ENCODE measurements around the gene NTN5.
"Not testable (repeated sequence)": the region's sequence is repeated elsewhere in the genome, so short reads cannot be mapped to it uniquely, and the experiment has no call there.

The NTN5 gene, protein sequence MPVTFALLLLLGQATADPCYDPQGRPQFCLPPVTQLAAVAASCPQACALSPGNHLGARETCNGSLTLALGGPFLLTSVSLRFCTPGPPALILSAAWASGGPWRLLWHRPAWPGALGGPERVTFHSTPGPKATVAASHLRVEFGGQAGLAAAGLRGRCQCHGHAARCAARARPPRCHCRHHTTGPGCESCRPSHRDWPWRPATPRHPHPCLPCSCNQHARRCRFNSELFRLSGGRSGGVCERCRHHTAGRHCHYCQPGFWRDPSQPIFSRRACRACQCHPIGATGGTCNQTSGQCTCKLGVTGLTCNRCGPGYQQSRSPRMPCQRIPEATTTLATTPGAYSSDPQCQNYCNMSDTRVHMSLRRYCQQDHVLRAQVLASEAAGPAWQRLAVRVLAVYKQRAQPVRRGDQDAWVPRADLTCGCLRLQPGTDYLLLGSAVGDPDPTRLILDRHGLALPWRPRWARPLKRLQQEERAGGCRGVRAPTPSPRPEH

DNA sequence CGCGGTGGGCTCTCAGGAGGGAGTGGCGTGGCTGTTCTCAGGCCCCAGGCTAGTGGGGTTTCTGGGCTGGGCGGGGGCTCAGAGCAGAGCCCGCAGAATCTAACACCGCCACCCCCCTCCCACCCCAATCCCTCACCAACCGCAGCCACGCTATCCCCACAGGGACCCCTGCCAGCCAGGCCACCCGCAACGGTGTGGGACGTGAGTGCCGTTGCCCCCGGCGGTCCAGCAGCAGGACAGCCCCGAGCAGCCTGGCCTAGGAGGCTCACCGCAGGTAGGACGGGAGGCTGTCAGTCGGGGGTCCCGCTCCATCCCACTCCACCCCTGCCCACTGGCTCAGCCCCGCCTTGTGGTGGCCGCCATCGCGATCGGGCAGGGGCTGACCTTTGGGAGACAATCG, at the start of gene NTN5:
Gene NTN5 (minus strand): TSS at position 24 of the 400 bp plus-strand sequence. CDS start 2,031 bp downstream, outside the sequence.
- Histone ChIP-seq H3K36me3 (ENCODE audit: insufficient read depth, low read length) (no peaks in the 10 kb centered on the region), H3K27me3 (ENCODE audit: insufficient read depth, low read length) (no peaks in the 10 kb centered on the region), H3K4me1 (ENCODE audit: control insufficient read depth, insufficient read depth, low read length, unreplicated experiment) (peaks cover 4% of the 10 kb centered on the region), H2AFZ (ENCODE audit: low read length, unreplicated experiment) (no peak within 1 kb of the TSS), H3K4me3 (ENCODE audit: low read depth, low read length) (no peak within 1 kb of the TSS), H3K27ac (ENCODE audit: low read depth, low read length) (no peak within 1 kb of the TSS), H3K79me2 (ENCODE audit: control insufficient read depth, insufficient read depth, low read length, unreplicated experiment) (no peaks in the 10 kb centered on the region)

DNA sequence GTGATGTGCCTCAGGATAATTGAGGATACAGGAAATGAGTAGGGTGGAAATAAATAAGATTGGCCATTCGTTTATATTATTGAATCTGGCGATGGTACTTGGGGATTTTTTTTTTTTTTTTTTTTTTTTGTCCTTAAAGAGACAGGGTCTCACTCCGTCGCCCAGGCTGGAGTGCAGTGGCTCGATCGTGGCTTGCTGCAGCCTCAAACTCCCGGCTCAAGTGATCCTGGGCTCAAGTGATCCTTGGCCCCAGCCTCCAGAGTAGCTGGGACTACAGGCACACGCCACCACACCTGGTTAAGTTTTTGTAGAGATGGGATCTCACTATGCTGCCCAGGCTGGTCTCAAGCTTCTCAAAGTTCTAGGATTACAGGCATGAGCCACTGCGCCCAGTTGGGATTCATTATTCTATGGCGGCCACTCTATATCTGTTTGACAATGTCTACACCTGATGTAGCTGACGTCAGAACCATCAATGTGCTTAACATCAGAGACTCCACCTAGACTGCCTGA, 49.4 kb upstream of the NTN5 start:
- Histone ChIP-seq H3K27me3 (ENCODE audit: insufficient read depth, low read length) (no peaks in the 10 kb centered on the region), H3K4me3 (ENCODE audit: low read depth, low read length) (no peak overlapping the region), H3K36me3 (ENCODE audit: insufficient read depth, low read length) (peaks cover 5% of the 10 kb centered on the region; the same call in 1 of the 2 replicates), H3K79me2 (ENCODE audit: control insufficient read depth, insufficient read depth, low read length, unreplicated experiment) (no peaks in the 10 kb centered on the region), H3K27ac (ENCODE audit: low read depth, low read length) (no peak overlapping the region), H2AFZ (ENCODE audit: low read length, unreplicated experiment) (no peak overlapping the region), H3K4me1 (ENCODE audit: control insufficient read depth, insufficient read depth, low read length, unreplicated experiment) (peaks cover 11% of the 10 kb centered on the region)

DNA sequence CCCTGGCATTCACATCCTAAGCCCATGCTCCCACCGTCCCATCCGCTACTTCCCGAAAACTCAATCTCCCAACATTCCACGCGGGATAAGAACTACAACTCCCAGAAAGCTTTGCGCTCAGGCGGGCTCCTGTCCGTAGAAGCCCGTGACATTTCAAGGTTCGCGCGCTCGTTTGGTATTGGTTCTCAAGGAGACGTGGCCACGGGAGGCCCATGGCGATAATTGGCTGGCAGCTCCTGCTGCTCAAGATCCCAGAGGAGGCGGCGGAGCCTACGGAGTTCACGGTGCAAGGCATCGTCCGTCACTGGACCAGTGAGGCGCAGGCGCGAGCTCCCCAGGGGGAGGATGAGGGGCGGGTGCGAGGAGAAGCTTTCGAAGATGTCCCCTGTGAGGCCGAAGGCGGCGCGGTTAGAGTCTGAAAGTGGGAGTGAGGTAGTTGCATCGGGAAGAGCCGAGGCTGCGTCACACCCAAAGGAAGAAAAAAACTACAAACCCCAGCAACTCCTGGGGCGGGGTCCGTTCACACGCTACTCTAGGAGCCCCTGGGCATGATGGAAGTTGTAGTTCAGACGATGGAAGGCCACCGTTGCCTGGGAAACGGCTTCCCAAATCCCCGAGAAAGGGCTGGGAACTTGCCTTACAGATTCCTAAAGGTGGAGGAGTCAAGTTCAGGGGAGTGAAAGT, 47.9 kb upstream of the NTN5 start:
- peaks cover 18% of the 10 kb centered on the region for H3K4me1 ChIP-seq (ENCODE audit: control insufficient read depth, insufficient read depth, low read length, unreplicated experiment)
- H3K36me3 ChIP-seq (ENCODE audit: insufficient read depth, low read length) = no peaks in the 10 kb centered on the region
- no peak overlapping the region for H2AFZ ChIP-seq (ENCODE audit: low read length, unreplicated experiment)
- no peaks in the 10 kb centered on the region for H3K27me3 ChIP-seq (ENCODE audit: insufficient read depth, low read length)
- no peaks in the 10 kb centered on the region for H3K79me2 ChIP-seq (ENCODE audit: control insufficient read depth, insufficient read depth, low read length, unreplicated experiment)
- H3K27ac ChIP-seq (ENCODE audit: low read depth, low read length) = peak overlapping the region; percentile 68
- H3K4me3 ChIP-seq (ENCODE audit: low read depth, low read length) = peak overlapping the region; percentile 73

DNA sequence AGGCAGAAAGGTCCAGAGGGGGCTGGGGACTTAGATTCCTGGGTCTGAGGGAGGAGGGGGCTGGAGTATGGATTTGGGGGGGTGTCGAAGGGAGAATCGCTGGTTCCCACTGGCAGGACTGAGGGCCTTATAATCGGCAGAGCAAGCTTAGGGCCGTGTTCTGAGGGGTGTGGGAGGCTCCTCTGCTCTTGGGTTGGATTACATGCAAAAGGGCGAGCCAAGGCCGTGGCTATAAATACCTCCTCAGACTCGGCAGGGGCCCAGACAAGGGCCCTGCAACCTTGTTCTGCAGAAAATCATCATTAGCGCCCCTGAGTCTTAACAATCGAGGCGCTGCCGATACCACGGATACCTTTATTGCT, 47.4 kb upstream of the NTN5 start:
- H3K4me1 ChIP-seq (ENCODE audit: control insufficient read depth, insufficient read depth, low read length, unreplicated experiment) = peaks cover 16% of the 10 kb centered on the region
- no peak overlapping the region for H3K27ac ChIP-seq (ENCODE audit: low read depth, low read length)
- H3K36me3 ChIP-seq (ENCODE audit: insufficient read depth, low read length) = no peaks in the 10 kb centered on the region
- no peaks in the 10 kb centered on the region for H3K27me3 ChIP-seq (ENCODE audit: insufficient read depth, low read length)
- no peak overlapping the region for H2AFZ ChIP-seq (ENCODE audit: low read length, unreplicated experiment)
- no peak overlapping the region for H3K4me3 ChIP-seq (ENCODE audit: low read depth, low read length)
- H3K79me2 ChIP-seq (ENCODE audit: control insufficient read depth, insufficient read depth, low read length, unreplicated experiment) = no peaks in the 10 kb centered on the region

DNA sequence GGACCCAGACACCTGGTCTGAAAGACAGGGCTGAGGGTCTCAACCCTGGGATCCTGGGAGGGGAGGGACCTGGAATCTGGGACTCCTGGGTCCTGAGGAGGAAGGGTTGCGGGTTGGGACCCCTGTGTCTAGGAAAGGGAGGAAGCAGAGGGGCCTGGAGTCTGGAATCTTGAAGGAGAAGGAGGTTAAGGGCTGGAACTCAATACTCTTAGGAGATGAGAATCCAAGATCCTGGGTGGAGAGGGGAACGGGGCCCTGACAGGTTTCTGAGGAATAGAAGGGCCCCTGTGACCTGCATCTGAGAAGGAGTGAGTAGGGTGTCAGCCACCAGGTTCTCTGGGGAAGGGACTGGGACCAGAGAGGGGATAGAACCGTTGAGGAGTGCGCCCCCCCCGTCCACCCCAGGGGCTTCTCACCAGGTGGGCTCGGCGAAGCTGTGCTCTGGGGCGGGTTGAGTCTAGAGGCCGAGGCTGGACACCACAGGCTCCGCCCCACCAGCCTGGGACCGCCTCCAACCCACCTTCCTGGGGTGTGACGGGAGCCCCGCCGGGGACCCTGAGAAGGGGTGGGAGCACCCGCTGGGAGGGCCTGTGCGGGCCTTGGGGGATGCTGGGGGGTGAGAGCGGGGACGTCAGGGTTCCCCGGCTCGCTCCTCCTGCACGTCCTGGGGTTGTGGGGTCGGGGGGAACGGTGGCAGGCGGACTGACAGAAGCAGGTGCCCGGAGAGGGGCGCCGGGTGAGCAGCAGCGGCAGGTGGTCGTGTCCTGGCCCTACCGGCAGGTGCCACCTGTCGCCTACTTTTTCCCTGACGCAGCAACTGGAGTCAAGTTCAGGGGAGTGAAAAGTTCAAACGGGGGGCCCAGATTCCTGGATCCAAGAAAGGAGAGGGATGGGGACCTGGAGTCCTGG, 46.7 kb upstream of the NTN5 start, which contains the start of gene MAMSTR:
Gene MAMSTR (minus strand): TSS at position 463 of the 909 bp plus-strand sequence. CDS start 694 bp downstream, outside the sequence.
- Histone ChIP-seq H3K36me3 (ENCODE audit: insufficient read depth, low read length) (no peaks in the 10 kb centered on the region), H2AFZ (ENCODE audit: low read length, unreplicated experiment) (no peak within 1 kb of the TSS), H3K4me1 (ENCODE audit: control insufficient read depth, insufficient read depth, low read length, unreplicated experiment) (peaks cover 16% of the 10 kb centered on the region), H3K79me2 (ENCODE audit: control insufficient read depth, insufficient read depth, low read length, unreplicated experiment) (no peaks in the 10 kb centered on the region), H3K27ac (ENCODE audit: low read depth, low read length) (no peak within 1 kb of the TSS), H3K27me3 (ENCODE audit: insufficient read depth, low read length) (no peaks in the 10 kb centered on the region), H3K4me3 (ENCODE audit: low read depth, low read length) (no peak within 1 kb of the TSS)

DNA sequence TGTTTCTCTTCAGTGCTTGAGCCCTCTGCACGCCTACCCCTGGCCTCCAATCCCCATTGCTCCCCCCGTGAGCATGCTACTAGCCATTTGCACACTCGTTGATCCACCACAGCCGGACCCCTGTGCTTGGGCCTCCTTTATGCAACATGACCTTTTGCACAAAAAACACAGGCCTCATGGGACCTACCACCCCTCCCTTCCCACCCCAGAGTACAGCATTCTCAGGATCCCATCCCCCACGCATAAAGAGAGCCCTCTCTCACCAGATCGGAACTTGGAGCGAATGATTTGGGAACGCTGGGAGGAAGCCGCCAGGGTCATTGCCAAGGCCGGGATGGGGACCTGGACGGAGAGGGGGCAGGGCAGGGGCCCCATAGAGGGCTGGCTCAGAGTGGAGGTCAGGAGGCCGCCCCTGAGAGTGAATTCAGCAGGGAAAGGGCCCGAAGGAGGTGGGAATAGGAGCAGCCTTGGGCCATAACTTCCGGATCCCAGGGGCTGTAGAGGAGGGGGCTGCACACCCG, 46.0 kb upstream of the NTN5 start:
- H3K79me2 ChIP-seq (ENCODE audit: control insufficient read depth, insufficient read depth, low read length, unreplicated experiment) = no peaks in the 10 kb centered on the region
- H3K4me3 ChIP-seq (ENCODE audit: low read depth, low read length) = no peak overlapping the region
- peaks cover 15% of the 10 kb centered on the region for H3K4me1 ChIP-seq (ENCODE audit: control insufficient read depth, insufficient read depth, low read length, unreplicated experiment)
- no peaks in the 10 kb centered on the region for H3K36me3 ChIP-seq (ENCODE audit: insufficient read depth, low read length)
- H3K27me3 ChIP-seq (ENCODE audit: insufficient read depth, low read length) = no peaks in the 10 kb centered on the region
- H2AFZ ChIP-seq (ENCODE audit: low read length, unreplicated experiment) = no peak overlapping the region
- no peak overlapping the region for H3K27ac ChIP-seq (ENCODE audit: low read depth, low read length)

DNA sequence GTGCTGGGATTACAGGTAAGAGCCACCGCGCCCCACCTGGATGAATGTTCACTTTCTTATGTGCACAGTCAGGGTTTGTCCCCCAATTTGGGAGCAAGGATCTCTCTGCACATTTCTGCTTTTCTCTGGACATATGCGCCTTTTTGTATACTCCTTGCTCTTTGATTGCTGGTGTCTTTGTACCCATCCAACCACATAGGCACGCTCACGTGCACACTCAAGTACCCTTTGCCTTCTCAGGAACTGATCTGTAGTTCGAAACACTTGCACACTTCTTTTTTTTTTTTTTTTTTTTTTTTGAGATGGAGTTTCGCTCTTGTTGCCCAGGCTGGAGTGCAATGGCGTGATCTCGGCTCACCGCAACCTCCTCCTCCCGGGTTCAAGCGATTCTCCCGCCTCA, 45.3 kb upstream of the NTN5 start:
- H3K4me1 ChIP-seq (ENCODE audit: control insufficient read depth, insufficient read depth, low read length, unreplicated experiment) = peaks cover 15% of the 10 kb centered on the region
- H2AFZ ChIP-seq (ENCODE audit: low read length, unreplicated experiment); H3K27ac ChIP-seq (ENCODE audit: low read depth, low read length); H3K27me3 ChIP-seq (ENCODE audit: insufficient read depth, low read length); H3K79me2 ChIP-seq (ENCODE audit: control insufficient read depth, insufficient read depth, low read length, unreplicated experiment); H3K36me3 ChIP-seq (ENCODE audit: insufficient read depth, low read length); H3K4me3 ChIP-seq (ENCODE audit: low read depth, low read length): not testable (repeated sequence)

DNA sequence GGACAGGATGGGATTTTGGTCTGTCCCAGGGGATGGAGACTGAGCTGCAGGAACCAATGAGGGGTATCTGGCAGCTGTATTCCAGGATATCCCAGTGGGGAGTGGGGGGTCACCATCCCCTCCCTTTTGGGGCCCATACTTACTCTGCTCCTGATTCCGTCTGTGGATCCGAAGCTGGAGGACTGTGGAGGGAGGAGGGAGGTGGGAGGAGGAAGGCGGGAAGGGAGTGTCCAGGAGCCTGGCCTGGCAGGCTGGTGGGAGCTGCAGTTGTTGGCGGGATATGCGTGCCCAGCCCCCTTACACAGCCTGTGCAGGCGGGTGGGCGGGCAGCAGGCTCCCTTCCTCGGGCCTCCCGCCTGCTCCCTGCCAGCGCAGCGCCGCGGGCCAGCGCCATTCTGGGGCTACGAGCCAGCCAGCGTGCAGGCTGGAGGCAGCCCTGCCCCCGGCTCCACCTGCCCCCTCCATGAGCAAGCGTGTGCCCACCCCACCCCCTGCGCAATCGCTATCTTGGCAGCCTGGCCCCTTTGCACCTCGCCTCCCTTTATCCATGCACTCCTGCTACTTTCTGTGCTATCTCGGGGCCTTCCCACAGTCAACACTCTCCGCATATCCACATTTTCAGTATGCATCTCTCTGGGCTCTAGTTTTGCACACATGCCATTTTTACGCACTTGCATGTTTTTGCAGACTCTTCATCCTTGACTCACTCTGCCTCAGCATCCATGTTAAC, 43.9 kb upstream of the NTN5 start:
- no peaks in the 10 kb centered on the region for H3K27me3 ChIP-seq (ENCODE audit: insufficient read depth, low read length)
- peak overlapping the region; percentile 38 for H2AFZ ChIP-seq (ENCODE audit: low read length, unreplicated experiment)
- no peaks in the 10 kb centered on the region for H3K79me2 ChIP-seq (ENCODE audit: control insufficient read depth, insufficient read depth, low read length, unreplicated experiment)
- H3K36me3 ChIP-seq (ENCODE audit: insufficient read depth, low read length) = no peaks in the 10 kb centered on the region
- H3K4me1 ChIP-seq (ENCODE audit: control insufficient read depth, insufficient read depth, low read length, unreplicated experiment) = peaks cover 15% of the 10 kb centered on the region
- no peak overlapping the region for H3K27ac ChIP-seq (ENCODE audit: low read depth, low read length)
- peak overlapping the region; percentile 66 for H3K4me3 ChIP-seq (ENCODE audit: low read depth, low read length)

DNA sequence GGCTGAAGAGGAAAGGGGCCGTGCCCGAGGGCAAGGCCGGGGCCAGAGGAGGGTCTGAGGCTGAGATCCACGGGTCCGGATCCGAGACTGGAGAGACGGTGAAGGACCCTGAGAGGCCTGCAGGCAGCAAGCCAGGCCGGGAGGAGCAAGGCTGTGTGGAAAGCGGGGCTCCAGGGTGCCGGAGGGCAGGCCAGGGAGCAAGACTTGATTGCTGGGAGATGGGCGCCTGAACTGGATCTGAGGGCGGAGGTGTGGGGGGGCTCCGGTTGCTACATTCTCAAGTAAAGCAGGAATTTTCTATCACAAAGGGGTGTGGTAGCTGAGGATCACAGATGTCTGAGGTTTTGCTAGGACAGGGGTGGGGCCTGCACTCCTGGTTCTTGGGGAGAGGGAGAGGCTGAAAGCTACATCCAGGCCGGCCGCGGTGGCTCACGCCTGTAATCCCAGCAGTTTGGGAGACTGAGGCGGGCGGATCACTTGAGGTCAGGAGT, 42.9 kb upstream of the NTN5 start:
- no peak overlapping the region for H3K27ac ChIP-seq (ENCODE audit: low read depth, low read length)
- H3K4me1 ChIP-seq (ENCODE audit: control insufficient read depth, insufficient read depth, low read length, unreplicated experiment) = peaks cover 15% of the 10 kb centered on the region
- H3K27me3 ChIP-seq (ENCODE audit: insufficient read depth, low read length) = no peaks in the 10 kb centered on the region
- no peaks in the 10 kb centered on the region for H3K36me3 ChIP-seq (ENCODE audit: insufficient read depth, low read length)
- H3K4me3 ChIP-seq (ENCODE audit: low read depth, low read length) = peak overlapping the region; percentile 73; the same call in 1 of the 2 replicates
- no peaks in the 10 kb centered on the region for H3K79me2 ChIP-seq (ENCODE audit: control insufficient read depth, insufficient read depth, low read length, unreplicated experiment)
- H2AFZ ChIP-seq (ENCODE audit: low read length, unreplicated experiment) = no peak overlapping the region

Data from ACC112 (cell line).